WI38 (cell line): ENCODE results near the gene PUS7L.

Source experiments
- H3K4me3 ChIP-seq: 2 replicates; pipeline ENCODE4 v1.5.1; 2011; ENCODE audit warnings: low read depth, mild to moderate bottlenecking, control low read depth, low read length
- TF ChIP-seq, protein P1 (sequence below): IDR thresholded peaks from 2 replicates; pipeline ENCODE4 v1.5.1; 2012; ENCODE audit warnings: low read depth, mild to moderate bottlenecking, control low read depth, low read length

The PUS7L gene, protein sequence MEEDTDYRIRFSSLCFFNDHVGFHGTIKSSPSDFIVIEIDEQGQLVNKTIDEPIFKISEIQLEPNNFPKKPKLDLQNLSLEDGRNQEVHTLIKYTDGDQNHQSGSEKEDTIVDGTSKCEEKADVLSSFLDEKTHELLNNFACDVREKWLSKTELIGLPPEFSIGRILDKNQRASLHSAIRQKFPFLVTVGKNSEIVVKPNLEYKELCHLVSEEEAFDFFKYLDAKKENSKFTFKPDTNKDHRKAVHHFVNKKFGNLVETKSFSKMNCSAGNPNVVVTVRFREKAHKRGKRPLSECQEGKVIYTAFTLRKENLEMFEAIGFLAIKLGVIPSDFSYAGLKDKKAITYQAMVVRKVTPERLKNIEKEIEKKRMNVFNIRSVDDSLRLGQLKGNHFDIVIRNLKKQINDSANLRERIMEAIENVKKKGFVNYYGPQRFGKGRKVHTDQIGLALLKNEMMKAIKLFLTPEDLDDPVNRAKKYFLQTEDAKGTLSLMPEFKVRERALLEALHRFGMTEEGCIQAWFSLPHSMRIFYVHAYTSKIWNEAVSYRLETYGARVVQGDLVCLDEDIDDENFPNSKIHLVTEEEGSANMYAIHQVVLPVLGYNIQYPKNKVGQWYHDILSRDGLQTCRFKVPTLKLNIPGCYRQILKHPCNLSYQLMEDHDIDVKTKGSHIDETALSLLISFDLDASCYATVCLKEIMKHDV

DNA sequence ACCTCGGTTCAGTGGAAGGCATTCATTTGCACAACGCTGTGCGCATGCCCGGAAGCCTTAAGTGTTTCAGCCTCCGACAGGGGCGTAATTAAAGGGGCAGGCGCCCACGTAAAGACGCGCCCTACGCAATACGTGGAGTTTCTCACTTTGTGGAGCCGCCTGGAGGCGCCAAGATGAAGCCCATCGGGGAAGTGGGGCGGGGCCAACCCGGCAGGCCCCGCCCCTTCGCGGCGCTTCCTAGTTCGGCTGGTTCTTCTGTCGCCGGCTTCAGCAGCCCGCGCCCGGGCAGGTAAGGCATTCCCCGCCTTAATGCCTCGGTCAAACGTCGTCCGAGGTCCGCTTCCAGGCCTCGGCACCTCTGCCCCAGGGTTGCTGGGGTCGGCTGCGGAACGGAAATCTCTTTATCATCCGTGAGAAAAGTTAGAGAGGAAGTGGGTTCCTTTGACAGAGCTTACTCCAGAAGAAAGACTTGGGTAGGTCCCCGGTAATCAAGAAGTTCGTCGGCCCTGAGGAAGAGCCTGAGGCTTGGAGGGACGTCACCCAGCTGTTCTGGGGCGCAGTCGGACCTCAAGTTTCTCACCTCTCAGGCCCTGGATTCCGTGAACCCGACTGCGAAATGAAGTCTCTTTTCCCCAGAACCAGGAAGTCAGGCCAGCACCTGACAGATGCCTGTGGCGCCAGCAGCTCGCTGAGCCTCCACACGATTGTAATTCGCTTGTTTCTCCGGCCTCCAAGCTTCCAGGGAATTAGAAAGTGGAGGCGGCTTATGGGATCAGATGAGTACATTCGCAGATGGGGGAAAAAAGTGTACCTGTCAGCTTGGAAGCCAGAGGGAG is at the start of gene PUS7L, which contains the start of gene IRAK4:
PUS7L (minus strand) TSS at position 63 of the 836 bp plus-strand sequence. CDS start 3,545 bp downstream, outside the sequence.
IRAK4 (plus strand) TSS at position 224 of the 836 bp plus-strand sequence. CDS start 9,161 bp downstream, outside the sequence.
- TF ChIP-seq, protein P1, sequence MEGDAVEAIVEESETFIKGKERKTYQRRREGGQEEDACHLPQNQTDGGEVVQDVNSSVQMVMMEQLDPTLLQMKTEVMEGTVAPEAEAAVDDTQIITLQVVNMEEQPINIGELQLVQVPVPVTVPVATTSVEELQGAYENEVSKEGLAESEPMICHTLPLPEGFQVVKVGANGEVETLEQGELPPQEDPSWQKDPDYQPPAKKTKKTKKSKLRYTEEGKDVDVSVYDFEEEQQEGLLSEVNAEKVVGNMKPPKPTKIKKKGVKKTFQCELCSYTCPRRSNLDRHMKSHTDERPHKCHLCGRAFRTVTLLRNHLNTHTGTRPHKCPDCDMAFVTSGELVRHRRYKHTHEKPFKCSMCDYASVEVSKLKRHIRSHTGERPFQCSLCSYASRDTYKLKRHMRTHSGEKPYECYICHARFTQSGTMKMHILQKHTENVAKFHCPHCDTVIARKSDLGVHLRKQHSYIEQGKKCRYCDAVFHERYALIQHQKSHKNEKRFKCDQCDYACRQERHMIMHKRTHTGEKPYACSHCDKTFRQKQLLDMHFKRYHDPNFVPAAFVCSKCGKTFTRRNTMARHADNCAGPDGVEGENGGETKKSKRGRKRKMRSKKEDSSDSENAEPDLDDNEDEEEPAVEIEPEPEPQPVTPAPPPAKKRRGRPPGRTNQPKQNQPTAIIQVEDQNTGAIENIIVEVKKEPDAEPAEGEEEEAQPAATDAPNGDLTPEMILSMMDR: peak; percentile 37
- peak within 1 kb of the TSS; percentile 96 for H3K4me3 ChIP-seq

DNA sequence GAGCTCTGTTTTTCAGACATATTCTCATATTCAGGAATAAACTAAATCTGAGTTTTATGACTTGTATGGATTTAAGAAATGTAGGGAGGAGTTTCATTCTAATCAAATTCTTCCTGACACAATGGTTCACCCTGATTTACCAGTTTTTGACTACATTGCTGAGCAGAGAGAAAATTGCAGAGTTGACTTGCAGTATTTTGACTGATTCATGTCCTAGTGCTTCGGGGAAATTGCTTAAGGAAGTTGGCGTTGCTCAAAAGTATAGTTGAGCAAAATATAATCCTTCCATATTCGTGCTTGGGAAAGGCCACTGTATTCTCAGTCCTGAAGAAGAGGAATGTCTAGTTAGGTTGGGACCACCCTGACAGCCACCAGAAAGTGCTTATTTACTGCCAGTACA is 48.8 kb upstream of the PUS7L start:
- TF ChIP-seq, protein P1: no peak
- H3K4me3 ChIP-seq: no peak overlapping the region

DNA sequence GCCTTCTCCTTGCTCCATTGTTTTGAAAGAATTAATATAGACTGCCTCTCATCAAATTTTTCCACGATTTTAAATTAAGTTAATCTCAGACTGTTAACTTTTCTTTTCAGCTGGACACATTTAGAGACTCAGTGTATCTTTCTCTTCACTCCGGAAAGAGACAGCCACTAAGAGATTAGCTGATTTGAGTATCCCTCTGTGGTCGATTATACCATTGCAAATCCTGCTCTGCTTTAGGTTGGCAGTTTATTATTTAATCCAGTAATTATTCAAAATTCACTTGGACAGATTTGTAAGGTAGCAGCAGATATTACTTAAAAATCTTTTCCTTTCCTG is 48.1 kb upstream of the PUS7L start:
- H3K4me3 ChIP-seq: peak overlapping the region; percentile 92
- TF ChIP-seq, protein P1: no peak

DNA sequence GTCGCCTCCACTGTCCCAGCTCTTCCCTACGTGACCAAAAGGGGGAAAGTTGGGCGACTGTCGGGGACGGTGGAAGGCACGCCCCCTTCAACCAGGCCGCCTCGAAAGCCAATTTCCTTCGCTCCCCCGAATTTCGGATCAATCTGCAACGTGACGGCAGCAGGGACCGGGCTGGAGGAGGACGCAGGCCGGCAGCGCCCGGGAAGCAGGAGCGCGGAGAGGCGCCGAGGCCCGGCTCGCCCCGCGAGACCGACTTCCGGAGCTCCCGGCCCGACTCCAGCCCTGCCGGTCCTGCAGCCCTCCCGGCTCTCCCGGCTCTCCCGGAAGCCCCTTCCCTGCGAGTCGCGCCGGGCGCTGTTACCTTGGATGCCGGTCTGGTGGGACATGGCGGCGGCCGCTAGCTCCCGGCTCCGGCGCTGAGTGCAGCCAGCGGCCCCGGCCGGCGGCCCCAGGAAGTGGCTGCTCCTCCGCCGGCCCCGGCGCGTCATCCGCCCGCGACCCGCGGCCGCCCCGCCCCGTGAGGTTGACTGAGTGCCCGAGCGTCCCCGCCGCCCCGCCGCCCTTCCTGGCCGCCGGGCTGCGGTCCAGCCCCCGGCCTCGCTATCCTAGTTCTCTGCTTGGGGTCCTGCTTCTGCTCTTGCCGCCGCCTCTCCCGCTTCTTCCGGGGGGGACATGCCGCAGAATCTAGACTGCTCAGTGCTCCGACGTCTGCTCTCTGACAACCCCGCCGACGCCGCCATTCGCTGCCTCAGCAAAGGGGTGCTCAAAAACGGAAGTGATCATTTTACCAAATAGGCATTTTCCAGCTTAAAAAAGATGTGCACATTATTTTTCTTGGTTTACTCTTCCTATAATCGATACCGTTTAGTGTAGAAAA is 47.5 kb upstream of the PUS7L start, which contains the start of gene TWF1:
TWF1 (minus strand) TSS at position 458 of the 877 bp plus-strand sequence; CDS start at position 386, 72 bp downstream.
- H3K4me3 ChIP-seq: peak within 1 kb of the TSS; percentile 92
- TF ChIP-seq, protein P1: peak; percentile 26; the same call in 1 of the 2 replicates

DNA sequence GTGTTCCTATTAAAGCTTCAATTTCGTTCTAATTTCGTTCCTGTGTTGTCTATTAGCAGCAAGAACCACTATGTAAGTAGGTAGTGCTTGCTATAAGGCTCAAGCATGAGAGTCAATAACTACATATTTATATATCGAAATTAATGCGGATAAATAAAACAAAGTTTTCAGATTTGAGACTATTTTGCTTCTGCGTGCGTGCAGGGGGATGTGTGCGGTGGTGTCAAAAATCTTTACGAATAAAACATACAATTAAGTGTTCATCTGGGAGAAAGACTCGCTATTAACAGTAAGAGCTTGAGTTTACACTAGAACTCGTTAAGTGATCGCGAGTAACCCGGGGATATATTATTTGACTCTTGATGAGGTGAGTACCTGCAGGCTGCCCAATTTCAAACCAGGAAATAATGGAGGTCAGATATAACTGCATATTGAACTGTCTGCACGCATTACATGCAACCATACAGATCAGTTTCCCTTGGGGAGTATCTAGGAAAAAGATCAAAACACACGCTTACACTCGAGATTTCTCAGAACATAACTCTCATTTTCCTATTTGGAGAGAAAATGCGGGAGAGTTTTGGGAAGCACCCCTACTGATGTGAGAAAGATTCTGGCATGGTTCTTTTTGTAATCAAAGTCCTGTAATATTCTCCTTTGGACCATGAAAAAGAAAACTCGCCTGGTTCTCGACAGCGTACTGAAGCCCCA is 46.7 kb upstream of the PUS7L start:
- peak overlapping the region; percentile 92 for H3K4me3 ChIP-seq
- TF ChIP-seq, protein P1: no peak
